HEK293 (cell line): Measurements from ENCODE around the gene PLPP6.

Experiments used
- REPIN1 ChIP-seq: fragments of 450-650 bp; formaldehyde crosslinking; IDR thresholded peaks from 2 replicates; pipeline ENCODE4 v1.5.1; 2017; ENCODE audit warnings: missing biosample characterization, missing genetic modification characterization, low read depth
- YY1 ChIP-seq: fragments of 450-650 bp; formaldehyde crosslinking; IDR thresholded peaks from 2 replicates; pipeline ENCODE4 v1.5.1; 2018; ENCODE audit warnings: missing biosample characterization, missing genetic modification characterization
- ZBTB11 ChIP-seq: fragments of 450-650 bp; formaldehyde crosslinking; conservative IDR thresholded peaks from 2 replicates; pipeline ENCODE4 v1.5.1; 2016; ENCODE audit warnings: low read depth, missing biosample characterization, missing genetic modification characterization
- ZBTB7A ChIP-seq: fragments of 450-650 bp; formaldehyde crosslinking; IDR thresholded peaks from 2 replicates; pipeline ENCODE4 v1.5.1; 2016; ENCODE audit warnings: low read depth, missing biosample characterization, missing genetic modification characterization
- ZNF114 ChIP-seq: fragments of 450-650 bp; formaldehyde crosslinking; IDR thresholded peaks from 2 replicates; pipeline ENCODE4 v1.5.0; 2017; ENCODE audit warnings: missing biosample characterization, missing genetic modification characterization
- ZNF138 ChIP-seq: fragments of 450-650 bp; formaldehyde crosslinking; IDR thresholded peaks from 2 replicates; pipeline ENCODE4 v1.5.1; 2016; ENCODE audit warnings: missing biosample characterization, missing genetic modification characterization, borderline replicate concordance
- ZNF214 ChIP-seq: fragments of 450-650 bp; formaldehyde crosslinking; IDR thresholded peaks from 2 replicates; pipeline ENCODE4 v1.5.1; 2017; ENCODE audit warnings: missing biosample characterization, mild to moderate bottlenecking, missing genetic modification characterization, borderline replicate concordance
- ZNF274 ChIP-seq, 2 experiments: fragments of 200-500 bp in 1 of 2; fragments of 450-650 bp in 1 of 2; sonication (Bioruptor generic) in 1 of 2; formaldehyde crosslinking in 1 of 2; IDR thresholded peaks; 2 replicates each; pipeline versions ENCODE4 v1.5.1 to v1.6.1; 2014 to 2016; ENCODE audit warnings: borderline replicate concordance in 1 of 2, inconsistent platforms in 1 of 2, low read length in 1 of 2, missing biosample characterization in 1 of 2, missing genetic modification characterization in 1 of 2
- ZNF302 ChIP-seq: fragments of 450-650 bp; formaldehyde crosslinking; IDR thresholded peaks from 2 replicates; pipeline ENCODE4 v1.5.1; 2016; ENCODE audit warnings: missing biosample characterization, missing genetic modification characterization, low read depth
- ZNF335 ChIP-seq: fragments of 450-650 bp; formaldehyde crosslinking; conservative IDR thresholded peaks from 2 replicates; pipeline ENCODE4 v1.5.1; 2016; ENCODE audit warnings: missing biosample characterization, missing genetic modification characterization
- ZNF416 ChIP-seq: fragments of 450-650 bp; formaldehyde crosslinking; IDR thresholded peaks from 2 replicates; pipeline ENCODE4 v1.5.1; 2016; ENCODE audit warnings: missing biosample characterization, missing genetic modification characterization
- ZNF513 ChIP-seq: fragments of 450-650 bp; IDR thresholded peaks from 2 replicates; pipeline ENCODE4 v1.5.1; 2018; ENCODE audit warnings: missing biosample characterization, missing genetic modification characterization
- ZSCAN30 ChIP-seq: fragments of 450-650 bp; IDR thresholded peaks from 2 replicates; pipeline ENCODE4 v1.5.1; 2018; ENCODE audit warnings: missing biosample characterization, mild to moderate bottlenecking, missing genetic modification characterization, moderate library complexity
- TF ChIP-seq, protein P1 (sequence below): fragments of 450-650 bp; formaldehyde crosslinking; IDR thresholded peaks from 2 replicates; pipeline ENCODE4 v1.5.1; 2016; ENCODE audit warnings: missing biosample characterization, missing genetic modification characterization

DNA sequence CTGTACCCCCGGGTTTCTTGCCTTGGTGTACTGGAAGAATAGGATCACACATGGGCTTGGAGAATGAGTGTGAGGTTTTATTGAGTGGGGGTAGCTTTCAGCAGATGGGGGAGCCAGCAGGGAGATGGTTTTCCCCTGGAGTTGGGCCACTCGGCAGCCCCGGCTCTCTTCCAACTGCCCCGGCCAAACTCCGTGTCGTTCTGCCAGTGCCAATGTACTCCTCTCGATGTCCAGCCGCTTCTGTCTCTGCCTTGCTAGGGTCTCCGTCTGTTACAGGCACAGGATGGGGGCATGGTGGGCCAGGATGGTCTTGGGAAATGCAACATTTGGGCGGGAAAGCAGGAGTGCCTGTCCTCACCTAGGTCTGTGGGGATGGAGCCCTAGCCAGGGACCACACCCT is 7.6 kb upstream of the PLPP6 start:
- TF ChIP-seq ZNF513 (no peak), ZBTB7A (tag by site-specific recombination) (no peak), ZNF114 (no peak), ZBTB11 (no peak), YY1 (tag by site-specific recombination) (no peak), ZNF416 (tag by site-specific recombination) (no peak), ZNF302 (tag by site-specific recombination) (no peak), ZNF138 (tag by site-specific recombination) (no peak), ZNF335 (tag by site-specific recombination) (no peak), ZNF214 (tag by site-specific recombination) (no peak), ZNF274 (IDR thresholded peaks at IDR 0.05; ENCODE audit: low read length) (no peak), ZNF274 (tag by site-specific recombination; IDR thresholded peaks at IDR 0.05; ENCODE audit: borderline replicate concordance) (no peak), ZSCAN30 (tag by site-specific recombination) (no peak), REPIN1 (tag by site-specific recombination) (no peak)
- TF ChIP-seq, protein P1, sequence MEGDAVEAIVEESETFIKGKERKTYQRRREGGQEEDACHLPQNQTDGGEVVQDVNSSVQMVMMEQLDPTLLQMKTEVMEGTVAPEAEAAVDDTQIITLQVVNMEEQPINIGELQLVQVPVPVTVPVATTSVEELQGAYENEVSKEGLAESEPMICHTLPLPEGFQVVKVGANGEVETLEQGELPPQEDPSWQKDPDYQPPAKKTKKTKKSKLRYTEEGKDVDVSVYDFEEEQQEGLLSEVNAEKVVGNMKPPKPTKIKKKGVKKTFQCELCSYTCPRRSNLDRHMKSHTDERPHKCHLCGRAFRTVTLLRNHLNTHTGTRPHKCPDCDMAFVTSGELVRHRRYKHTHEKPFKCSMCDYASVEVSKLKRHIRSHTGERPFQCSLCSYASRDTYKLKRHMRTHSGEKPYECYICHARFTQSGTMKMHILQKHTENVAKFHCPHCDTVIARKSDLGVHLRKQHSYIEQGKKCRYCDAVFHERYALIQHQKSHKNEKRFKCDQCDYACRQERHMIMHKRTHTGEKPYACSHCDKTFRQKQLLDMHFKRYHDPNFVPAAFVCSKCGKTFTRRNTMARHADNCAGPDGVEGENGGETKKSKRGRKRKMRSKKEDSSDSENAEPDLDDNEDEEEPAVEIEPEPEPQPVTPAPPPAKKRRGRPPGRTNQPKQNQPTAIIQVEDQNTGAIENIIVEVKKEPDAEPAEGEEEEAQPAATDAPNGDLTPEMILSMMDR (tag by site-specific recombination) = no peak
